Measurements from ENCODE around the gene MAPK4.

GRCh38 chr18:50559752-50560680, at the start of gene MAPK4:
- TF ChIP-seq CTCF (IDR thresholded peaks at IDR 0.05; ENCODE audit: low read length) (no peak), EZH2 (IDR thresholded peaks at IDR 0.05; ENCODE audit: borderline replicate concordance, low read length) (no peak)
